OCI-LY1 (cell line): ENCODE data around the gene HTT.

Experiments used
- EZH2 ChIP-seq: fragments of 200-600 bp; sonication (generic), shearing (Covaris generic); IDR thresholded peaks from 2 replicates; pipeline ENCODE4 v1.8.0; 2017; ENCODE audit warnings: borderline replicate concordance, mixed run types, mild to moderate bottlenecking, antibody characterized with exemption, low read length, moderate library complexity, mixed read lengths
- TF ChIP-seq, protein P1 (sequence below): fragments of 200-600 bp; sonication (generic), shearing (Covaris generic); IDR thresholded peaks from 2 replicates; pipeline ENCODE4 v1.5.1; 2017; ENCODE audit warnings: mild to moderate bottlenecking, antibody characterized with exemption, low read length, moderate library complexity, mixed read lengths

GRCh38 chr4:3031357-3032082 is 43.0 kb upstream of the HTT start:
- TF ChIP-seq, protein P1, sequence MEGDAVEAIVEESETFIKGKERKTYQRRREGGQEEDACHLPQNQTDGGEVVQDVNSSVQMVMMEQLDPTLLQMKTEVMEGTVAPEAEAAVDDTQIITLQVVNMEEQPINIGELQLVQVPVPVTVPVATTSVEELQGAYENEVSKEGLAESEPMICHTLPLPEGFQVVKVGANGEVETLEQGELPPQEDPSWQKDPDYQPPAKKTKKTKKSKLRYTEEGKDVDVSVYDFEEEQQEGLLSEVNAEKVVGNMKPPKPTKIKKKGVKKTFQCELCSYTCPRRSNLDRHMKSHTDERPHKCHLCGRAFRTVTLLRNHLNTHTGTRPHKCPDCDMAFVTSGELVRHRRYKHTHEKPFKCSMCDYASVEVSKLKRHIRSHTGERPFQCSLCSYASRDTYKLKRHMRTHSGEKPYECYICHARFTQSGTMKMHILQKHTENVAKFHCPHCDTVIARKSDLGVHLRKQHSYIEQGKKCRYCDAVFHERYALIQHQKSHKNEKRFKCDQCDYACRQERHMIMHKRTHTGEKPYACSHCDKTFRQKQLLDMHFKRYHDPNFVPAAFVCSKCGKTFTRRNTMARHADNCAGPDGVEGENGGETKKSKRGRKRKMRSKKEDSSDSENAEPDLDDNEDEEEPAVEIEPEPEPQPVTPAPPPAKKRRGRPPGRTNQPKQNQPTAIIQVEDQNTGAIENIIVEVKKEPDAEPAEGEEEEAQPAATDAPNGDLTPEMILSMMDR: no peak
- no peak for TF ChIP-seq EZH2
